Cardiac fibroblast (primary cell): Measurements from ENCODE around the gene ADAP1.

ENCODE experiments used
- DNase-seq, 2 donors: peaks; one replicate each; pipeline versions ENCODE4 v3.0.0 to v3.0.0-alpha.2; 2010; ENCODE audit warnings: low read depth in 2 of 2
- H3K4me3 ChIP-seq, 2 donors: replicated peaks in 1 of 2; 1 replicate in 1 of 2; 2 replicates in 1 of 2; pipeline ENCODE4 v1.5.1; 2011; ENCODE audit warnings: low read depth in 2 of 2, low read length in 2 of 2, mild to moderate bottlenecking in 2 of 2, moderate library complexity in 1 of 2
- CTCF ChIP-seq: IDR thresholded peaks from one replicate; pipeline ENCODE4 v1.5.1; 2011; ENCODE audit warnings: low read depth, mild to moderate bottlenecking, low read length, inconsistent platforms

Gene ADAP1

GRCh38 chr7:916291-916941 is 38.1 kb downstream of the ADAP1 start:
- no peak overlapping the region for H3K4me3 ChIP-seq
- DNase-seq = no peak
- no peak for TF ChIP-seq CTCF

- no peak for TF ChIP-seq CTCF
- no peak overlapping the region for H3K4me3 ChIP-seq
- DNase-seq = no peak
These were observed 38.9 kb downstream of the ADAP1 start for GRCh38 chr7:915291-916218.

GRCh38 chr7:914521-915194 is 39.8 kb downstream of the ADAP1 start:
- DNase-seq = no peak
- TF ChIP-seq CTCF = no peak
- no peak overlapping the region for H3K4me3 ChIP-seq

GRCh38 chr7:913736-914520 is 40.6 kb downstream of the ADAP1 start:
- H3K4me3 ChIP-seq = no peak overlapping the region
- TF ChIP-seq CTCF = no peak
- DNase-seq = no peak

GRCh38 chr7:911791-912480 is 42.5 kb downstream of the ADAP1 start:
- H3K4me3 ChIP-seq = no peak overlapping the region
- no peak for DNase-seq
- TF ChIP-seq CTCF = no peak
